ENCODE measurements around the gene MAPKAPK3.

The MAPKAPK3 gene

GRCh38 chr3:50648313-50648712 lies 31.4 kb downstream of the MAPKAPK3 start:
- H3K79me2 ChIP-seq (ENCODE audit: control insufficient read depth, insufficient read depth, low read length, unreplicated experiment): no peaks in the 10 kb centered on the region
- no peak overlapping the region for H2AFZ ChIP-seq (ENCODE audit: low read length, unreplicated experiment)
- no peak overlapping the region for H3K27ac ChIP-seq (ENCODE audit: low read depth, low read length)
- H3K4me3 ChIP-seq (ENCODE audit: low read depth, low read length): no peak overlapping the region
- H3K36me3 ChIP-seq (ENCODE audit: insufficient read depth, low read length): no peaks in the 10 kb centered on the region; the same call in 1 of the 2 replicates
- no peaks in the 10 kb centered on the region for H3K27me3 ChIP-seq (ENCODE audit: insufficient read depth, low read length)
- H3K4me1 ChIP-seq (ENCODE audit: control insufficient read depth, insufficient read depth, low read length, unreplicated experiment): no peaks in the 10 kb centered on the region

- Histone ChIP-seq H2AFZ (ENCODE audit: low read length, unreplicated experiment) (no peak overlapping the region), H3K36me3 (ENCODE audit: insufficient read depth, low read length) (no peaks in the 10 kb centered on the region; the same call in 1 of the 2 replicates), H3K4me3 (ENCODE audit: low read depth, low read length) (no peak overlapping the region), H3K79me2 (ENCODE audit: control insufficient read depth, insufficient read depth, low read length, unreplicated experiment) (no peaks in the 10 kb centered on the region), H3K27me3 (ENCODE audit: insufficient read depth, low read length) (no peaks in the 10 kb centered on the region), H3K4me1 (ENCODE audit: control insufficient read depth, insufficient read depth, low read length, unreplicated experiment) (no peaks in the 10 kb centered on the region), H3K27ac (ENCODE audit: low read depth, low read length) (no peak overlapping the region)
These were observed 32.0 kb downstream of the MAPKAPK3 start for GRCh38 chr3:50648944-50649343.

DNA sequence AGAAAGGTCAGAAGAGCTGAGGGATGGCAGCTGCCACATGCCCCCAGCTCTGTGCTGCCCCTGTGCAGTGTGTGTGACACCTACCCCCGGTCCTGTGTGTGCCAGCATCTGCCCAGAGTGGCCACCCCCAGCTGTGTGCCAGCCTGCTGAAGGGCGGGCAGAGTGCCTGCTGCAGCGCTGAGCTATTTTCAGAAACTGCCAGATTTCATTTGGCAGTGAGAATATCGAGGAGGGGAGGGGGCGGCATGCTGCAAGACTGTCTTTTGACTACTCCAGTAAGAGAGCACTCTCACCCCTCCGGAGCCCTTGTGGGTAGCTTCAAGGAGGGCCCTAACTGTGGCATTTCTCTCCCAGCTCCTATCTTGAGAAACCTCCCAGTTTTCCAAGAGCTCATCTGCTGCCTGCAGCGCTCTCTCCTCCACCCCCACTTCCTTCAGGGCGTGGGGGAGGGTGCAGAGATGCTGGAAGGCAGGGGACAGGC lies 32.5 kb downstream of the MAPKAPK3 start:
- no peaks in the 10 kb centered on the region; the same call in 1 of the 2 replicates for H3K36me3 ChIP-seq (ENCODE audit: insufficient read depth, low read length)
- H3K4me1 ChIP-seq (ENCODE audit: control insufficient read depth, insufficient read depth, low read length, unreplicated experiment): no peaks in the 10 kb centered on the region
- H3K27me3 ChIP-seq (ENCODE audit: insufficient read depth, low read length): no peaks in the 10 kb centered on the region

DNA sequence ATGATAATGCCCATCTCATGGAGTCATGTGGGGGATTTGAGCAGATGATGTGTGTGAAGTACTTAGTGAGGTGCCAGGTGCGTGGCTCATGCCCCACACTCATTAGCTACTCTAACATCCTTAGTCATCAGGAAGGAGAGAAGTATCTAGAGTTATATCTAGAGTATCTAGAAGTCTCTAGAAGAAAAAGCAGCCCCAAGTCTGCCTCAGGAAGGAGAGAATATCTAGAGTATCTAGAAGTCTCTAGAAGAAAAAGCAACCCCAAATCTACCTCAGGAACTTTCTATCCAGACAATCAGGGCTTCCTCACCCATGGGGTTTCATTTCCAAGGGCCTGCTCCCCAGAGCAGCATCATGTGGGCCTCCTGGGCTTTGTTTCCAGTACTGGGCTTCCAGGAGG lies 33.1 kb downstream of the MAPKAPK3 start:
- no peak overlapping the region for H2AFZ ChIP-seq (ENCODE audit: low read length, unreplicated experiment)
- H3K79me2 ChIP-seq (ENCODE audit: control insufficient read depth, insufficient read depth, low read length, unreplicated experiment): no peaks in the 10 kb centered on the region

More for the DNA sequence above, 32.5 kb downstream of the MAPKAPK3 start:
- no peak overlapping the region for H2AFZ ChIP-seq (ENCODE audit: low read length, unreplicated experiment)
- no peaks in the 10 kb centered on the region for H3K79me2 ChIP-seq (ENCODE audit: control insufficient read depth, insufficient read depth, low read length, unreplicated experiment)
- no peak overlapping the region for H3K27ac ChIP-seq (ENCODE audit: low read depth, low read length)
- no peak overlapping the region for H3K4me3 ChIP-seq (ENCODE audit: low read depth, low read length)

GRCh38 chr3:50651445-50651844 lies 34.5 kb downstream of the MAPKAPK3 start:
- no peak overlapping the region for H2AFZ ChIP-seq (ENCODE audit: low read length, unreplicated experiment)
- H3K36me3 ChIP-seq (ENCODE audit: insufficient read depth, low read length): no peaks in the 10 kb centered on the region; the same call in 1 of the 2 replicates
- peaks cover 4% of the 10 kb centered on the region for H3K4me1 ChIP-seq (ENCODE audit: control insufficient read depth, insufficient read depth, low read length, unreplicated experiment)
- H3K79me2 ChIP-seq (ENCODE audit: control insufficient read depth, insufficient read depth, low read length, unreplicated experiment): no peaks in the 10 kb centered on the region
- H3K27ac ChIP-seq (ENCODE audit: low read depth, low read length): no peak overlapping the region
- no peaks in the 10 kb centered on the region for H3K27me3 ChIP-seq (ENCODE audit: insufficient read depth, low read length)
- no peak overlapping the region for H3K4me3 ChIP-seq (ENCODE audit: low read depth, low read length)

More for the DNA sequence above, 33.1 kb downstream of the MAPKAPK3 start:
- Histone ChIP-seq H3K27me3 (ENCODE audit: insufficient read depth, low read length) (no peaks in the 10 kb centered on the region), H3K4me1 (ENCODE audit: control insufficient read depth, insufficient read depth, low read length, unreplicated experiment) (peaks cover 4% of the 10 kb centered on the region), H3K36me3 (ENCODE audit: insufficient read depth, low read length) (no peaks in the 10 kb centered on the region; the same call in 1 of the 2 replicates), H3K27ac (ENCODE audit: low read depth, low read length) (no peak overlapping the region), H3K4me3 (ENCODE audit: low read depth, low read length) (no peak overlapping the region)

DNA sequence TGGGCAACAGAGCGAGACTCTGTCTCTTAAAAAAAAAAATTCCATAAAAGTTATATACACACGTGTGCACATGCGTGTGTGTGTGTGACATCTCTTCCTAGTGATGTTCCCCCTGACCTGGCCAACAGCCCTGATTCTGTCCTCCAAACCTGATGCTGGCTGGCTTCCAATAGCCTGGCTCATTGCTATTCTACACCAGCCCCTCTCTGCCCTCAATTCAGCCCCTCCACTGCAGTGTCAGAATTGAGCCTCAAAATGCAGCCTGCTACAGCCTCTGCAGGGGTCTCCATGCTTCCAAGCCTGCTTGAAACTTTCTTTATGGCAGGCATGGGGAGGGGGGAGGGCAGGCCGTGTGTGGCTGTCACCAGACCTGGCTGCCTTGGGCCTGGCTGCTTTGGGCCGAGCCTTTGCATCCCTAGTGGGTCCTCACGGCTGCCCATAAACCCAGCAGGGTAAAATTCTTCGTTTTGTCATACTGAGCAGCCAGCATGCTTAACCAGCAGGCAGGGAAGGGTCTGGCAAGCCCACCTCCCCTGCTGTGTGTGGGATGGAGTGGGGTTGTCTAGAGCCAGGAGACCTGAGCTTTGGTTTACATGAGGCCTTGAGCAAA lies 35.1 kb downstream of the MAPKAPK3 start:
- H3K4me1 ChIP-seq (ENCODE audit: control insufficient read depth, insufficient read depth, low read length, unreplicated experiment): peaks cover 4% of the 10 kb centered on the region
- no peaks in the 10 kb centered on the region; the same call in 1 of the 2 replicates for H3K36me3 ChIP-seq (ENCODE audit: insufficient read depth, low read length)
- H3K4me3 ChIP-seq (ENCODE audit: low read depth, low read length): no peak overlapping the region
- no peaks in the 10 kb centered on the region for H3K27me3 ChIP-seq (ENCODE audit: insufficient read depth, low read length)
- H3K27ac ChIP-seq (ENCODE audit: low read depth, low read length): no peak overlapping the region
- H3K79me2 ChIP-seq (ENCODE audit: control insufficient read depth, insufficient read depth, low read length, unreplicated experiment): no peaks in the 10 kb centered on the region
- H2AFZ ChIP-seq (ENCODE audit: low read length, unreplicated experiment): no peak overlapping the region

GRCh38 chr3:50652709-50653108 lies 35.8 kb downstream of the MAPKAPK3 start:
- peaks cover 4% of the 10 kb centered on the region for H3K4me1 ChIP-seq (ENCODE audit: control insufficient read depth, insufficient read depth, low read length, unreplicated experiment)
- H3K27me3 ChIP-seq (ENCODE audit: insufficient read depth, low read length): no peaks in the 10 kb centered on the region
- H3K27ac ChIP-seq (ENCODE audit: low read depth, low read length): no peak overlapping the region
- no peak overlapping the region for H3K4me3 ChIP-seq (ENCODE audit: low read depth, low read length)
- no peaks in the 10 kb centered on the region for H3K79me2 ChIP-seq (ENCODE audit: control insufficient read depth, insufficient read depth, low read length, unreplicated experiment)
- no peak overlapping the region for H2AFZ ChIP-seq (ENCODE audit: low read length, unreplicated experiment)
- no peaks in the 10 kb centered on the region for H3K36me3 ChIP-seq (ENCODE audit: insufficient read depth, low read length)

- no peaks in the 10 kb centered on the region for H3K27me3 ChIP-seq (ENCODE audit: insufficient read depth, low read length)
- H3K4me1 ChIP-seq (ENCODE audit: control insufficient read depth, insufficient read depth, low read length, unreplicated experiment): peaks cover 4% of the 10 kb centered on the region
- no peak overlapping the region for H2AFZ ChIP-seq (ENCODE audit: low read length, unreplicated experiment)
- no peaks in the 10 kb centered on the region for H3K79me2 ChIP-seq (ENCODE audit: control insufficient read depth, insufficient read depth, low read length, unreplicated experiment)
- H3K36me3 ChIP-seq (ENCODE audit: insufficient read depth, low read length): no peaks in the 10 kb centered on the region
- H3K4me3 ChIP-seq (ENCODE audit: low read depth, low read length): no peak overlapping the region
- H3K27ac ChIP-seq (ENCODE audit: low read depth, low read length): no peak overlapping the region
These were observed 37.1 kb downstream of the MAPKAPK3 start for GRCh38 chr3:50653937-50654595.

DNA sequence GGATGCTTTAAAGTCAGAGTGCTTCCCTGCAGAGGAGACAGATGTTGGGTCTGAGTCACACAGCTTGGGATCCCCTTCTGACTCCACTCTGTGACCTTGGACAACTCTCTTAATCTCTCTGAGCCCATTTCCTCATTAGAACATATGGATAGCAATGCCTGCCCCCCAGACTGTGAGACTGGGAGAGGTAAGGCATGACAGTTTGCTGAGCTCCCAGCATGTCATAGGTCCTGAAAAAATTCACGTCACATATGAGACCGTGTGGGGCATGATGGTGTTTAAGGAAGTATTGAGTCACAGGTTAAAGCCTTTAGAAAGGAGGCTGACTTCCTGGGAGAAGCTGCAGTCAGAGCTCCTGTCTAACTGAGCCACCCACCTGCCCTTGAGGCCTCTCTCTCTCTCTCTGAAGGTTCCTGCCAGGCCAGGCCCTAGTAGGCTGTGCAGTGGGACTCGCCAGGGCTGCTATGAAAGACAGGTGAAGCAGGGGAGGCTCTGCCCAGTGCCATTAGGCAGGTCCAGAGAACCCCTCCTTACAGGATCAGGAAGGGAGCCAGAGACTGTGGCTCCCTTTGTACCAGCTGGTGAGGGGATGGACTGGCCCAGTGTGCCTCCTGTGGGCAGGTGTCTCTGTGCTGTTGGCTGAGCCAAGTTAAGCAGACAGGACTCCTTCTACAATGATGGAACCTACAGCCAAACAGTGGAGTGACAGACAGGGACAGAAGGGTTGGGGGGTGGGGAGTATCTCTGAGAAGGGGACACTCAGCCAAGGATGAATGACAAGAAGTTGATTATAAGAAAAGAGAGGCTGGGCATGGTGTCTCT lies 38.3 kb downstream of the MAPKAPK3 start:
- H3K79me2 ChIP-seq (ENCODE audit: control insufficient read depth, insufficient read depth, low read length, unreplicated experiment): no peaks in the 10 kb centered on the region
- no peaks in the 10 kb centered on the region for H3K27me3 ChIP-seq (ENCODE audit: insufficient read depth, low read length)
- no peak overlapping the region for H2AFZ ChIP-seq (ENCODE audit: low read length, unreplicated experiment)
- H3K27ac ChIP-seq (ENCODE audit: low read depth, low read length): no peak overlapping the region
- peaks cover 4% of the 10 kb centered on the region for H3K4me1 ChIP-seq (ENCODE audit: control insufficient read depth, insufficient read depth, low read length, unreplicated experiment)
- H3K4me3 ChIP-seq (ENCODE audit: low read depth, low read length): no peak overlapping the region
- H3K36me3 ChIP-seq (ENCODE audit: insufficient read depth, low read length): no peaks in the 10 kb centered on the region

DNA sequence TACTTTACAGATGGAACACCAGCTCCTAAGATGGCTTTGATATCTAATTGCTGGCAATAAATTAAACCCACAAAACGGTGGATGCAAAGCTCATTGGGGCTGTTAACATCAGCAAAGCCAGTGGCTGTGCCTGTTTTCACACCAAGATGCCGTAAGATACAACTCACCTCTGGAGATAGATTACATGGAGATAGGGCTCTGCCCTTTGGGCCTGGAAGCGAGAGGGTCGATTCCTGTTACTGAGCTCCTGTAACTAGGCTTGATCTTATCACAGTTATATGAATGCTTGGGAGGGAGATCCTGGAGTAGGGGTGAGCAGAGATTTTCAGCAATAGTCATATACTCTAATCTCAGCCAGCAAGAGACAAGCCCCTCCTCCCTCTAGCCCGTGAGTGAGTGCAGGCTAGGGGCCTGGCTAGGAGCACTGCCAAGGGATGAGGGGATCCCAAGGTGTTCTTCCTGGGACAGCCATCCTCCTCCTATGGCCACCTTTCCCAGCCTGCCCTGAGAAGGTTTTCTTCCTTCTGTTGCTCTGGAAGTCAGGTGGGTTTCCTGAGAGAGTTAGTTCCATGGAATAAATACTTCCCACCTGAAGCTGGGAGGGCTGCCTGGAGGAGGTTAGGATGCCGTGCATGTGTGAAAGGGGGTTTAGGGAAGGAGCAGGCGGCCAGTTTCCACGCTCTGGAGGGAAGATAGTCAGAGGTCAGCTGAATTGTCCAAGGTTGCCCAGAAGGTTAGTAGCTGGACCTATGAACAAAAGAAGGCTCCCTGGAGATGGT lies 39.7 kb downstream of the MAPKAPK3 start:
- peaks cover 4% of the 10 kb centered on the region for H3K4me1 ChIP-seq (ENCODE audit: control insufficient read depth, insufficient read depth, low read length, unreplicated experiment)
- no peaks in the 10 kb centered on the region for H3K79me2 ChIP-seq (ENCODE audit: control insufficient read depth, insufficient read depth, low read length, unreplicated experiment)
- no peak overlapping the region for H3K27ac ChIP-seq (ENCODE audit: low read depth, low read length)
- no peak overlapping the region for H3K4me3 ChIP-seq (ENCODE audit: low read depth, low read length)
- no peaks in the 10 kb centered on the region for H3K27me3 ChIP-seq (ENCODE audit: insufficient read depth, low read length)
- H2AFZ ChIP-seq (ENCODE audit: low read length, unreplicated experiment): no peak overlapping the region
- H3K36me3 ChIP-seq (ENCODE audit: insufficient read depth, low read length): no peaks in the 10 kb centered on the region
